ENCODE measurements around the gene MTMR3.

Gene MTMR3

GRCh38 chr22:29870574-29870973, 12.4 kb upstream of the MTMR3 start:
- DNase-seq (ENCODE audit: low read depth in 2 of 2): no peak

GRCh38 chr22:29871684-29872083, 11.3 kb upstream of the MTMR3 start:
- no peak for DNase-seq (ENCODE audit: low read depth in 2 of 2)

DNA sequence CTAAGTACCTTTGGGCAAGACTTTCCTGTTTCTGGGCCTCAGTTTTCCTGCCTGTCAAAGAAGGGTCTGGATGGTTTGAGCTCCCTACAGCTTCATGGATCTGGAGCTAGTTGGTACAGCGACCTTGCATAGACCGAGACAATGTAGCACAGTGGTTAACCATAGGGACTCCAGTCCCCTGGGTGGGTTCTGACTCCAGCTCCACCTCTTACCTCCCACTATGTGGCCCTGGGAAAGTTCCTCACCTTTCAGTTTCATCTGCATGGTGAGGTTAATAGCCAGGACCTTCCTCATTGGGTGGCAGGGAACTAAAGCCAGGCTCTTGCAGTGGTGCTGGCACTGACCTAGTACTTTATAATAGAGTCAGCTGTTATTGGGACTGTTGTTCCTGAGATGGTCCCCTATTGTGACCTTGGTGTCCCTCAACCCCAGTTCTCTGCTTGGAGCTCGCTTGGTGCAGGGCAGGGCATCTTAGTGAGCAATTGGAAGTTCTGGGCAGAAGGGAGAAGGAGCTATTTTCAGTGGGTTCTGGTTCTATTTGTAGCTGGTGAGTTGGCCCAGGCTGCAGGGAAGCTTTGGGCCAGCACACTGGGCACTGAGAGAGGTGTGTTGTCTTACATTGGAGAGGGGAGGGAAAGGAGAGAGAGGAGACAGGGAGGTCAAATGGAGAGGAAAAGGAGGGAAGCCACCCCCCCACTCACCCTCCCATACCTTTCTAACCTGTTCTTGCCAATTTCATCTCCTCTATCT, 10.7 kb upstream of the MTMR3 start:
- DNase-seq (ENCODE audit: low read depth in 2 of 2): no peak

- DNase-seq (ENCODE audit: low read depth in 2 of 2): no peak
Observed at GRCh38 chr22:29872989-29873388, 10.0 kb upstream of the MTMR3 start.

DNA sequence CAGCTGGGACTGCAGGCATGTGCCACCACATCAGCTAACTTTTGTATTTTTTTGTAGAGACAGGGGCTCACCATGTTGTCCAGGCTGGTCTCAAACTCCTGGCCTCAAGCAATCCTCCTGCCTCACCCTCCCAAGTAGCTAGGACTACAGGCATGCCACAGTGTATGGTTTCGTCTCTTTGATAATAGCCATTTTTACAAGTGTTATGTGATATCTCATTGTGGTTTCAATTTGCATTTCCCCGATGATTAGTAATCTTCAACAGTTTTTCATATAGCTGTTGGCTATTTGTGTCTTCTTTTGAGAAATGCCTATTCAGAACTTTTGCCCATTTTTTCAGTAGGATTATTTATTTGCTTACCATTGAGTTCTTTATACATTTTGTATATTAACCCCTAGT, 9.0 kb upstream of the MTMR3 start:
- no peak for DNase-seq (ENCODE audit: low read depth in 2 of 2)

GRCh38 chr22:29877620-29878019, 5.4 kb upstream of the MTMR3 start:
- DNase-seq (ENCODE audit: low read depth in 2 of 2): no peak

DNA sequence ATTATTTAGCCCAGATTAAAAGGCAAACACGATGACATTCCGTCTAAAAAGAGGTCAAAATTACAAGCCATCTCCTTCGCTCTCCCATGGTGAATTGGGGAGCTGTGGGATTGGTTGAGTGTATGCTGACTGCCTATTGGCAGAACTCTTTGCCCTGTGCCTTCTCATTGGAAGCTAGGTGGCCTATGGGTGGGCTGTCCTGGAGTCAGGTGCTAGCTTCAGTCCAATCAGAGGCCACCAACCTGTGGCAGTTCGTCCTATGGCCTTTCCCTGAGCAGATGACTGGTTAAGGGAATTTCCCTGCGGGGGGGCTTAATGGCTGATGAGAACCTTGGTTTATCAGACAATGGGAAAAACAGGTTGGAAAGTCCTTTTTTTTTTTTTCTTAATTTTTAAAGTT, 3.2 kb upstream of the MTMR3 start:
- DNase-seq (ENCODE audit: low read depth in 2 of 2): no peak

- no peak for DNase-seq (ENCODE audit: low read depth in 2 of 2)
Observed at GRCh38 chr22:29882716-29883044, 294 bp upstream of the MTMR3 start.

GRCh38 chr22:29883775-29884097, 762 bp downstream of the MTMR3 start:
- DNase-seq (ENCODE audit: low read depth in 2 of 2): no peak

DNA sequence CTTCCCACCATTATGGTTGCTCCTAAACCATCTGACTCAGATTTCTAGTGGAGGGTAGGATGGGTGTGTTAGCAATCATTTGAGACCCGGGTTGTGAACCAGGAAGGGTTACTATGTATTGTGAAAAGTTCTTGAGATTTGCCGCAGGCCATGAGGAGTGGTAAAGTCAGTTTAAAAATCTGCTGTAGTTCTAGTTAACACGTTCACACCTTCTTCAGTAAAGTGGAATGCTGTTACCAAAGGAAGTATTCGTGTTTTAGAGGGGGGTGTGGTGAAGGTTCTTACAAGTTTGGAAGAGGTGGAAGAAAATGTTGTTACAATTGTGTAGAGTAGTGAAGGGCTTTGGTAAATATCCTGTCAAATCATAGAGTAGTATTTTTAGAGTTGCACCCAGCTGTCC, 2.6 kb downstream of the MTMR3 start:
- no peak for DNase-seq (ENCODE audit: low read depth in 2 of 2)

DNA sequence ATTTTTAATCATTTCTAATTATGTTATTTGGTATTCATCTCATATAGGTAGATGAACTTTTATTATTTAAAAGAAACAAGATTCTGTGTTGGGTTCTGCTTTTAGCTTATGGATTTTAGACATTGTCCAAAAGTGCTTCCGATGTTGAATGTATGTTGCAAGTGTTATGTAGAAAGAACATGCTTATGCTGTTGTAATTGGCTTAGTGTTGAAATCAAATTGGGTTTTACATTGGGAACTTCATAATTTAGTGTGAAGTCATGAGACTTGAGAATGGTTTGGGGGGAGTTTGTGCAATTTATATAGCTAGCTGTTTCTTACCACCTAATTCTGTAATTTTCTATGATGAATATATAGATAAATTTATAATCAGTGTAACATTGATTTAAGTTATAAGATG, 3.6 kb downstream of the MTMR3 start:
- no peak for DNase-seq (ENCODE audit: low read depth in 2 of 2)

DNA sequence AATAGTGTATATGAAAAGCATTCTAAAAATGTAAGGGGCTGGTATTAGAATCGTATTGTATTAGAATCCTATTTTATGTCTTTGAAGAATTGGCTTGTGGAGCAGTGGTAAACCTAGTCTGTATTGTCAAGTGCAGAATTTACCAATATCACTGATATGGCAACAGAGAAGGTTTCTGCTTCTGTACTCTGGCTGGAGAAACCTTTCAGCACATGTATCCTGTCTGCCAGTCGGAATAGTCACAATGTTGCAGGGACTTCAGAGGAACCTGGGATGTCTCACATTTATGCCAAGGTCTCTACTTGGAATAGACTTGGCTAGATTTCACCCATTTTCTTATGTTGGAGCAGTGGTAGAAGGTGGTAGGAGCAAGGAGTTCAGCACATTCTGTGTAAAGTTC, 4.4 kb downstream of the MTMR3 start:
- DNase-seq (ENCODE audit: low read depth in 2 of 2): no peak

GRCh38 chr22:29890760-29891159, 7.8 kb downstream of the MTMR3 start:
- DNase-seq (ENCODE audit: low read depth in 2 of 2): no peak

DNA sequence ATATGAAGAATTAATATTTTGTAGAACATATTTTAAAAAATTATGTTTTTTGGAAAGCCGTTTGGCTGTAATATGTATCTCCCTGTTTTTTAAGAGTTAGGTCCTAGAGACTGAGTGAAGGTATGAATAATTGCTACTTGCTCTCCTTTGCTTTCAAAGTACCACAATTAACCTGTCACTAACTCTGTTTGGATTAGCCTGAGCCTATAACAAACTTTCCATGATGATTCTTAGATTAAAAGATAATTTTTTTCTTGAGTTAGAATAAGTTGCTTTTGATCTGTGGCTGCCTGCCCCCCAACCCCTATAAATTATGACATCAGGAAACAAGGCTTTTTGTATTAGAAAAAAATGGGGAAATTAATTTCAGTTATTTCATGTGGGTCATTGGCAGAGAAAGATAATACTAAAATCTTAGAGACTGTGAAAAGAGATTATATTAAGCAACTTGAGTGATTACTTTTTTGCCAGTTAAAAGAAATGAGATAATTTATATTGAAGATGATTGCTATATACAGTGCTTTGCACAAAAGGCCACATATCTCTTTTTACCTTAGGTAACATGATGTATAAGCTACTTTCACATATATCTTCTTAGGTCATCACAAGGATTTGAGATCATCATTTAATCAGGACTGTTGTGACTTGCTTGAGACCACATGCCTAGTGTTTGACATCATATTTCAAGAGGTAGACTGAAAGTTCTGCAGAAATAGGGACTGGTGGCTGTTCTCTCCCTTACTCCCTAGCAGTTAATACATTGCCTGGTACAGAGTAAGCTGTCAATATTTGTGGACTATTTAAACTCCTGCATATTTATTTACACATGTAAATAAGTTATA, 9.6 kb downstream of the MTMR3 start:
- no peak for DNase-seq (ENCODE audit: low read depth in 2 of 2)

DNA sequence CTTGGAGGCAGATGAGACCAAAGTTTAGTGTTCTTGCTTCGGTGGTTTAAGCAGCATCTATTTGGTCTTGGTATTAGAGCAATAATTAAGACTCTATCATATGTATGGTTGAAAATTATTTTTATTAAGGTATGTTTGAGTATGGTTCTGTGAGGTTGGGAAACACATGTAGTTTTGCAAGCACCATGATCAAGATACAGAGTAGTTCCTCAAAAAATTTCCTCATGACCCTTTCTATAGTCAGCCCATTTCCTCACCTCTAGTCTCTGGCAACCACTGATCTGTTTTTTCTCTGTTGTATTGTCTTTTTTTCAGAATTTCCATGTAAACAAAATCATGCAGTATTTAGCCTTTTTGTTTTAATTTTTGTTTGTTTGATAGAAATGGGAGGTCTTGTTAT, 18.4 kb downstream of the MTMR3 start:
- DNase-seq (ENCODE audit: low read depth in 2 of 2): no peak

GRCh38 chr22:29903371-29903770, 20.4 kb downstream of the MTMR3 start:
- DNase-seq (ENCODE audit: low read depth in 2 of 2): no peak

GRCh38 chr22:29904020-29904419, 21.0 kb downstream of the MTMR3 start:
- no peak for DNase-seq (ENCODE audit: low read depth in 2 of 2)

DNA sequence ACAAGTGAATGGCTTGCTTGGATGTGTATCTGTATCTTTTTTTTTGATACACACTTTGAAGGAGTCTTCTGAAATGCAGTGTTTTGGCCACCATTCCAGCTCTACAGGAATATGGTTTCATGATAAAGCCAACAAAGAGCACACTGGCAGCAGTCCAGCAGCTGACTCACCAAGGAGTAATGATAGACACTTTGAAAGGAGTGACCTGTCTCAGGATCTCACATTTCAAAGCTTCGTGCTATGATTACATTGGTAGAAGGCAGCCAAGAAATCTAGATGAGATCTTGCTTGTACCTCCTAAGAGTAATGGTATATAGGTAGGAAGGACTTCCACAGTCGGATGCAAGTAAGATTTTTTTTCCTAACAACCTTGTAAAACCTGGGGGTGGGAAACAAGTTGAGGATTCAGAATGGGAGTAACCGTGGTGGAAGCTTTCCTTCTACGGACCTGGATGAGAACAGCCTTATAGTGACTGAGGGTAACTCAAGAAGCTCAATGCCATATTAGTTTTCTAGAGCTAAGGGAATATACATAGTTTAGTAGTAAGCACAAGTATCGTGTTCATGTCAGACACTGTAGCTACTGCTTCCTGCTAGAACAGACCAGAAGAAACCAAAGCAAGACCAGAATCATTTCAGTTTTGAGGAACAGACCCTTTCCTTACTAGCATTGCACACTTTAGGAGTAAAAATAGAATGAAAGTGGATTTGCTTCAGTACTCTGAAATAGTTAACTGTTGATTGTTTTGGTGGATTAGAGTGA, 25.0 kb downstream of the MTMR3 start:
- no peak for DNase-seq (ENCODE audit: low read depth in 2 of 2)

GRCh38 chr22:29912141-29912540, 29.2 kb downstream of the MTMR3 start:
- DNase-seq (ENCODE audit: low read depth in 2 of 2): no peak

DNA sequence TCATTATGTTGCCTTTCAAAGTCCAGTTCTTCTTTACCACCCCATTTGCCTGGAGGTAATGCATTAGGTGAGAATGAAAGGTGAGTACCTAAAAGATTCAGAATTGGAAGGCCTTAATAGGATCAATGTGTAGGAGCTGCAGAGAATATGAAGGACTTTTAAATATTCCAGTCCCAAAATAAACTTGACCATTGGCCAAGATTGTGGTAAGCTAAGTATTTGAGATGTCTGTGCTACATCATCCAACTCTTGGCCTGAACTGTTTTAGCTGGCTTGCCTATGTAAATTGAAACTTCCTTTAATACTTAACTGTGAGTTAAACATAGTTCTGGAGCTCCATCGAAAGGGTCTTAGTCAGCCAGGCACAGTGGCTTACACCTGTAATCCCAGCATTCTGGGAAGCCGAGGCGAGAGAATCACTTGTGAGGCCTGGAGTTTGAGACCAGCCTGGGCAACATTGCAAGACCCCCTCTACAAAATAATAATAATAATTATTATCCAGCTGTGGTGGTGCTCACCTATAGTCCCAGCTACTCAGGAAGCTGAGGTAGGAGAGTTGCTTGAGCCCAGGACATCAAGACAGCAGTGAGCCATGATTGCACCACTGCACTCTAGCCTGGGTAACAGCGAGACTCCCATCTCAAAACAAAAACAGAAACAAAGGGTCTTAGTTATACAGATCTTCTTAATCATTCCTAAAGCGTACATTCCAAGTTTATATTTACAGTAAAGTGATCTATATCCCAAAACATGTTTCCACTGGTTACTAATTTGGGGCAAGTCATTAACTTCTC, 29.8 kb downstream of the MTMR3 start:
- no peak for DNase-seq (ENCODE audit: low read depth in 2 of 2)

- no peak for DNase-seq (ENCODE audit: low read depth in 2 of 2)
Observed at GRCh38 chr22:29914165-29914564, 31.2 kb downstream of the MTMR3 start.

- no peak for DNase-seq (ENCODE audit: low read depth in 2 of 2)
Observed at GRCh38 chr22:29914991-29915533, 32.1 kb downstream of the MTMR3 start.

Measured in stimulated activated CD8-positive, alpha-beta memory T cell treated with anti-CD3 and anti-CD28 coated beads, Interleukin-7, amount 100 ng/mL, for 1 hour (primary cell).